GM23338 (cell line): Measurements from ENCODE around the gene PCDHGA9.

ENCODE experiments used
- CREB1 ChIP-seq: fragments of 250-450 bp; sonication (Bioruptor Pico); IDR thresholded peaks from 2 replicates; pipeline ENCODE4 v1.5.0; 2020; ENCODE audit warnings: low read depth, mild to moderate bottlenecking, moderate library complexity
- CTCF ChIP-seq, 2 experiments: fragments of 200-600 bp in 1 of 2; sonication (generic) in 1 of 2; conservative IDR thresholded peaks; 2 replicates each; pipeline versions ENCODE4 v1.5.1 to v1.6.1; 2016 to 2017; ENCODE audit warnings: antibody characterized with exemption in 2 of 2, low read depth in 2 of 2, mild to moderate bottlenecking in 2 of 2, moderate library complexity in 1 of 2
- ETS1 ChIP-seq: IDR thresholded peaks from 2 replicates; pipeline ENCODE4 v1.6.1; 2016; ENCODE audit warnings: antibody characterized with exemption
- EZH2 ChIP-seq: fragments of 200-600 bp; sonication (generic); IDR thresholded peaks from one replicate; pipeline ENCODE4 v1.8.0; 2017; ENCODE audit warnings: antibody characterized with exemption, mild to moderate bottlenecking, low read depth; ENCODE audit not compliant: unreplicated experiment
- EZH2phosphoT487 ChIP-seq: fragments of 200-600 bp; sonication (generic); IDR thresholded peaks from one replicate; pipeline ENCODE4 v1.8.1; 2018; ENCODE audit warnings: antibody characterized with exemption; ENCODE audit not compliant: unreplicated experiment
- JUNB ChIP-seq: IDR thresholded peaks from one replicate; pipeline ENCODE4 v1.6.1; 2016; ENCODE audit warnings: antibody characterized with exemption; ENCODE audit not compliant: unreplicated experiment
- NANOG ChIP-seq: IDR thresholded peaks from 2 replicates; pipeline ENCODE4 v1.6.1; 2016; ENCODE audit warnings: antibody characterized with exemption, borderline replicate concordance
- POLR2AphosphoS5 ChIP-seq: IDR thresholded peaks from 2 replicates; pipeline ENCODE4 v1.6.1; 2016; ENCODE audit warnings: antibody characterized with exemption, low read depth
- REST ChIP-seq: IDR thresholded peaks from one replicate; pipeline ENCODE4 v1.6.1; 2018; ENCODE audit warnings: antibody characterized with exemption; ENCODE audit not compliant: unreplicated experiment
- STAT1 ChIP-seq: IDR thresholded peaks from one replicate; pipeline ENCODE4 v1.6.1; 2016; ENCODE audit warnings: antibody characterized with exemption; ENCODE audit not compliant: unreplicated experiment
- ZNF114 ChIP-seq: fragments of 250-450 bp; sonication (Bioruptor Pico); IDR thresholded peaks from 2 replicates; pipeline ENCODE4 v1.5.0; 2020; ENCODE audit warnings: mild to moderate bottlenecking, moderate library complexity
- ZNF331 ChIP-seq: fragments of 250-450 bp; sonication (Bioruptor Pico); IDR thresholded peaks from 2 replicates; pipeline ENCODE4 v1.5.0; 2020; ENCODE audit warnings: low read depth, mild to moderate bottlenecking, moderate library complexity
- ZNF462 ChIP-seq: fragments of 250-450 bp; sonication (Bioruptor Pico); IDR thresholded peaks from 2 replicates; pipeline ENCODE4 v1.5.0; 2020; ENCODE audit warnings: mild to moderate bottlenecking, moderate library complexity

GRCh38 chr5:141389153-141390042, 13.2 kb upstream of the PCDHGA9 start:
- no peak for TF ChIP-seq CTCF (conservative IDR thresholded peaks at IDR 0.05; ENCODE audit: low read depth in 2 of 2)
- no peak for TF ChIP-seq REST
- no peak for TF ChIP-seq POLR2AphosphoS5
- TF ChIP-seq JUNB, result no peak
- TF ChIP-seq EZH2phosphoT487, result no peak
- no peak for TF ChIP-seq EZH2
- no peak for TF ChIP-seq CREB1
- TF ChIP-seq STAT1, result no peak
- TF ChIP-seq NANOG, result no peak
- TF ChIP-seq ZNF331 (CRISPR knock-in tag), result no peak
- no peak for TF ChIP-seq ETS1
- no peak for TF ChIP-seq ZNF114 (CRISPR knock-in tag)
- no peak for TF ChIP-seq ZNF462 (CRISPR knock-in tag)
